GM12875 (cell line): ENCODE results near the gene ABHD17A.
"Not testable (repeated sequence)": the region's sequence is repeated elsewhere in the genome, so short reads cannot be mapped to it uniquely, and the experiment has no call there.

ENCODE experiments used
- H3K4me3 ChIP-seq: one replicate; pipeline ENCODE4 v1.5.1; 2011; ENCODE audit warnings: low read depth, low read length, control low read depth
- TF ChIP-seq, protein P1 (sequence below): IDR thresholded peaks from 2 replicates; pipeline ENCODE4 v1.5.1; 2011; ENCODE audit warnings: low read depth, mild to moderate bottlenecking, control low read depth, inconsistent platforms, low read length, moderate library complexity, borderline replicate concordance; ENCODE audit not compliant: insufficient read depth

Gene ABHD17A

DNA sequence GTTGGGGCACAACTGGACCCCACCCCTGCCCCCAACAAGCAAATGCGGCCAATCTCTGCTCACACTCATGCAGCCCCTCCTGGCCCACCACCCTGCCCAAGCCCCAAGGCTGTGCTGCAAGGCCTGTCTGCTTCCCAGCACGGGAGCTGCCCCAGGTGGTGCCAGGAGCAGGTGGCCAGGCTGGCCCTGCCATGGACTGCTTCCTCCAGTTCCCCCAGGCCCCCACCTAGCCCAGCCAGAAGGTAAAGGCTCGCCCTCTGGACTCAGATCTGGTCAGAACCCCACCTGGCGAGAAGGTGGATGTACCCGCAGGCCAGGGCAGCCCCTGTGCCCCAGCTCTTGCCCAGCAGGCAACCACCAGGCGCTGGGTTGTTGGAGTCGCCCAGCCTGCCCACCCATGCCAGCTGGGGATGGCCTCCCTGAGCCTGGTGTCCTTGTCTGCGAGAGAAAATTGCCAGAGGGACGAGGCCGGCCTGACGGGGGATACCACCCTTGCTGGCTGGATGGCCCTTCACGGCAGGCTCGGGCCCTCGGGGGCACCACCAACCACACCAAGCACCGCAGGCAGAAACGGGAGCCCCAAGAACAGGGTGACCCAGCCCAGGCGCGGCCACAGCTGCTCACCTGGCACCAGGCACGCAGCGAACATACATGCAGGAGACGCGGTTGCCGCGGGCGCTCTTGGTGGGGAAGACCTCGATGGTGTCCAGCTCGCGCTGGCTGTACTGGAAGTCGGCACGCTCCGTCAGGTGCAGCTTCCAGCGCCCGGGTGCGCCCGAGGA, 4.5 kb downstream of the ABHD17A start:
- TF ChIP-seq, protein P1, sequence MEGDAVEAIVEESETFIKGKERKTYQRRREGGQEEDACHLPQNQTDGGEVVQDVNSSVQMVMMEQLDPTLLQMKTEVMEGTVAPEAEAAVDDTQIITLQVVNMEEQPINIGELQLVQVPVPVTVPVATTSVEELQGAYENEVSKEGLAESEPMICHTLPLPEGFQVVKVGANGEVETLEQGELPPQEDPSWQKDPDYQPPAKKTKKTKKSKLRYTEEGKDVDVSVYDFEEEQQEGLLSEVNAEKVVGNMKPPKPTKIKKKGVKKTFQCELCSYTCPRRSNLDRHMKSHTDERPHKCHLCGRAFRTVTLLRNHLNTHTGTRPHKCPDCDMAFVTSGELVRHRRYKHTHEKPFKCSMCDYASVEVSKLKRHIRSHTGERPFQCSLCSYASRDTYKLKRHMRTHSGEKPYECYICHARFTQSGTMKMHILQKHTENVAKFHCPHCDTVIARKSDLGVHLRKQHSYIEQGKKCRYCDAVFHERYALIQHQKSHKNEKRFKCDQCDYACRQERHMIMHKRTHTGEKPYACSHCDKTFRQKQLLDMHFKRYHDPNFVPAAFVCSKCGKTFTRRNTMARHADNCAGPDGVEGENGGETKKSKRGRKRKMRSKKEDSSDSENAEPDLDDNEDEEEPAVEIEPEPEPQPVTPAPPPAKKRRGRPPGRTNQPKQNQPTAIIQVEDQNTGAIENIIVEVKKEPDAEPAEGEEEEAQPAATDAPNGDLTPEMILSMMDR: no peak
- no peak overlapping the region for H3K4me3 ChIP-seq

DNA sequence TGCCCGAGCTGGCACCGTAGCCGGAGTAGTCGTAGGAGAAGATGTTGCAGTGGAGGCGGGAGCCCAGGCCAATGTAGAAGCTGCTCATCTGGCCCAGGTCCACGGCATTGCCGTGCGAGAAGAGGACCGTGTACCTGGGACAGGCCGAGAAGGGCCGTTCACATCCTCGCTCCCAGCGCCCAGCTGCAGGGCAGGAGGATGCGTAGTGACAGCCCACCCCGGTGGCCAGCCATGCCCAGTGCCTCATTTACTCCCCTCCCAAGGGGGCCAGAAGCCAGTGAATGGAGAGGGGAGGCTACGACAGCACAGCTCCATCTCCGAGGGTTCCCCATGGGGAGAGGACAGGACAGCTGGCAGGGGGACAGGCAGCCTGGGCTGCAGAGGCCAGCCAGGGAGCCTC, 5.3 kb downstream of the ABHD17A start:
- H3K4me3 ChIP-seq: not testable (repeated sequence)

DNA sequence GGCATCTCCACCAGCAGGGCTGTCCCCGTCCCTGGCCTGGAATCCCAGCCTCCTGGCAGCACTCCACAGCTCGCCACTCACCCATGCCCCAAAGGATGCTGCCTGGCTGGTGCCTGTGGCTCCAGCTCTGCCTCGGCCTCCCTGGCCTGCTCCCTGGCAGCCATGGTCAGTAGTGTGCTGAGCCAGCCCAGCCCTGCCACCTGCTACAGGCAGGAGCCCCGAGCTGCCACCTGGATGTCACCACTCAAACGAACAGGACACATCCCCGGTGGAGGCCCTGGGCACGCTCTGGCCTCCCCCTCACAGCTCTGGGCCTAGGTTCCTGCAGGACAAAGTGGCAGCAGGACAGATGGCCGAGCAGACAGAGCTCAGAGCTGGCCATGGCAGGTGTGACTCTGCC, 6.7 kb downstream of the ABHD17A start:
- H3K4me3 ChIP-seq: not testable (repeated sequence)

DNA sequence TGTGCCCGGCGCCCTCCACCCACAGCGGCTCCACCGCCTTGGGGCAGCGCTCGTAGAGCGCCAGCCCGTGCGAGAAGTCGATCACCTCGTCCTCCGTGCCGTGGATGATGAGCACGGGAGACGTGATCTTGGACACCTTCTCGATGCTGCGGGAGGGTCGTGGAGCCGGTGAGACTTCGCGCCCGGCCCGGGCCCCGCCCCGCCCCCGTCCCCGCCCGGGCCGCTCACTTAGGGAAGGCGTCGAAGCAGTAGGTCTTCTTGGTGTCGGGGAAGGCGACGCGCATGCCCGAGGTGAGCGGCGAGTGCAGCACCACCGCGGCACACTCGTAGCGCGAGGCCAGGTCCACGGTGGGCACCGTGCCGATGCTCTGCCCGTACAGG, 8.0 kb downstream of the ABHD17A start:
- not testable (repeated sequence) for H3K4me3 ChIP-seq

DNA sequence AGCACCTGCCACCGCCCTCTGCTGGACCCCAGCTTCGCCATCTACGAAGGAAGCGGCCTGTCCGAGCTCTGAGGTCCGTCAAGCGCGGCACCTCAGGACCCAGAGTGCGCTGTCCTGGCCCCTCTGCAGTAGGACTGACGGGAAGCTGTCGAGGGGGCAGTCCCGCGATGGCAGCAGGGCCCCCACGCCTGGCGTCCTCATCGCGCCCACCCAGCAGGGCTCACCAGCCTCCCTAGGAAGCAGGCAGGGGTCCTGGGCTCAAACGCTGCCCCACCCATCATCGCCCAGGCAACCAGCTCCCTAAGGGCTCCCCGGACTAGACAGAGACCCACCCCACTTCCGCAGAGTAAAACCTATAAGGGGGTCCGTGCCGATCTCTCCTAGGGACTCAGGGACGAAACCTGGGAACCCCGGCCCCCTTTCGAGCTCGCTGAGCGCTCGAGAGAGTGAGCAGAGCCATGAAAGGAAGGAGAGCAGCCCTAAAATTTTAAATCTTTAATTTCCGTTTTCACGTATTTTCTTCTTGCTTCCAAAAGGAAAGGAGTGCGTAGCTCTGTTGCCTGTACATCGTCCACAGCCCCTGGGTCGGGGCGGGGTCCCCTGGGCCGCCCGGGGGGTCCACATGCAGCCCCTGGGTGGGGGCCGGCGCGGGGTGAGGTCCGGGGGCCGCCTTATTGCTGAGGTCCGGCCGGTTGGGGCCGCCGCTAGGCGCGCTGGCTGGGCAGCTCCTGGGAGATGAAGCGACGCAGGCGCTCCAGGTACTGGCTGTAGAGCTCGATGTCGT, 8.6 kb downstream of the ABHD17A start:
- H3K4me3 ChIP-seq: peak overlapping the region; percentile 100

DNA sequence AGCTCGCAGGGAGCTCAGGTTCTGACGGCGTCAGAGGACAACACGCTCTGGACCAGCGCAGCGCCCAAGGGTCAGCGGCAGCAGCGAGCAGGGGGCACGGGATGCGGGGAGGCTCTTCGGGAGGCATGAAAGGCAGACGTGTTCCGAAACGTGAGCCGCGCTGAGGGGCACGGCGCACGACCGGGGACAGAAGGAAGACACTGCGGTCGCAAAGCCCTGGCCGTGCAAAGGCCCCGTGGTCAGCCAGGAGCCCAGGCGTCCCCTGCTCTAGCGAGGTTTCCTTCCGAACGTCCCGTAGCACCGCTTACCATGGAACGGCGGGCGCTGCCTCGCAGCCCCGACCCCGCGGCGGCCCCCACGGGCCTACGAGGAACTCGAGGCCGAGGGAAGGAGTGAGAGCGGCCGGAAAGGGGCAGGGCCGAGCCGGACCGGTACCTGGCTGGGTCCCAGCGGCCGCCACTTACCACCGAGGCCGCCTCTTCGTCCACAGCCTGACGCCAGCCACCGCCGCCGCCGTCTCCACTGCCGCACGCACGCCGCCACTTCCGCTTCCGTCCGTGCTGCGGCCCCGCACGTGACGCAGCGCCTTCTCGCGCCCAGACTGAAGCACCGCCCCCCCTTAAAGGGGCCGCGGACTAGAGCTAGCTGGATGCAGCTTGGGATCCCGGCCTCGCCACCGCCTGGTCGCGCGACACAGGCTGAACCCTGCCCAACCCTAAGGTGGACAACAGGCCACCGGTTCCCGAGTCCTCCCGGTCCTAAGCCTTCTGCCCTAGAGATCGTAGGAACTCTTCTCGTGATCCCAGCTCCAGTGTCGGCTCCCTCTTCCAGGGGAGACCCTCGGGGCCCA, 9.4 kb downstream of the ABHD17A start:
- H3K4me3 ChIP-seq: peak overlapping the region; percentile 100
- TF ChIP-seq, protein P1: no peak

DNA sequence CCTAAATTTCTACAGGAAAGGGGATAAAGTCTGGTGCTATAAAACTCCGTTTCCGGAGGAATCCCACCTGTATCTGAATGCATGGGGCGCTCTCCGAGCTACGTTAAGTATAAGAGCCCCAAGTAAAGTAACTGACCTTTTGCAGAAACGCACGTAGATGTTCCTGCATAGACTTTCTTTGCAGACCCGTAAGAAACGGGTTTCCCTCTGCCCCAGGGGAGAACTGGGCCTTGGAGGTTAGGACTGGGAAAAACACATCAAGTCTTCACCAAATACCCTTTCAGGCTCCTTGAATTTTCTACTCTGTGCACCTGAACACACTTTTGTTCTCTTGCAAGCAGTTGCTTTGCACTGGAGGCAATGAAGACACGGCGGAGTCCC, 10.0 kb downstream of the ABHD17A start:
- H3K4me3 ChIP-seq: peak overlapping the region; percentile 100

DNA sequence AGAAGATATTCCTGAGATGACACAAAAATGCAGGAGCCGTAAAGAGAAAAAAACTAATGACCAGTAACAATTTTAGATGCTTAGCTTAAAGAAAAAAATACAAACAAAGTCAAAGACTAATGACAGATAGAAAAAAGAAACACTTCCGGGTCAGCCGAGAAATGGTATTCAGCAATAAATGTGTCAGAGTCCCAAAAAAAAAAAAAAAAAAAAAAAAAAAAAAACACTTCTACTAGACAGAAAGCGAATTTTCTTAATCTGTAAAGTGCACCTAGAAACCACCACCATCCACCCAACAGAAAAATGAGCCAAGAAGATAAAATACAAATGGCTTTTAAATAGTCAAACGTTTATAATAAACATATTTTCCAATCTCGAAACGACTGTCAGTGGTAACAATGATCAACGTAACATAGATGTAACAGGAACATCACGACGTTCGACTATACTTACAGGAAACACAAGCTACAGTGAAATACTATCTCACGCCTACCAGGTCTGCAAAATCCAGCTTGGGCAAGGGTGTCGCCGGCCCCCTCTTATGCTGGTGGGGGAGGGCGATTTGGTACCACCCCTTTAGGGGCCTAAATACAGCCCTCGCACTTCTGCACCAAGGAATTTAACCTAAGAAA, 10.6 kb downstream of the ABHD17A start:
- TF ChIP-seq, protein P1: no peak
- H3K4me3 ChIP-seq: peak overlapping the region; percentile 100

DNA sequence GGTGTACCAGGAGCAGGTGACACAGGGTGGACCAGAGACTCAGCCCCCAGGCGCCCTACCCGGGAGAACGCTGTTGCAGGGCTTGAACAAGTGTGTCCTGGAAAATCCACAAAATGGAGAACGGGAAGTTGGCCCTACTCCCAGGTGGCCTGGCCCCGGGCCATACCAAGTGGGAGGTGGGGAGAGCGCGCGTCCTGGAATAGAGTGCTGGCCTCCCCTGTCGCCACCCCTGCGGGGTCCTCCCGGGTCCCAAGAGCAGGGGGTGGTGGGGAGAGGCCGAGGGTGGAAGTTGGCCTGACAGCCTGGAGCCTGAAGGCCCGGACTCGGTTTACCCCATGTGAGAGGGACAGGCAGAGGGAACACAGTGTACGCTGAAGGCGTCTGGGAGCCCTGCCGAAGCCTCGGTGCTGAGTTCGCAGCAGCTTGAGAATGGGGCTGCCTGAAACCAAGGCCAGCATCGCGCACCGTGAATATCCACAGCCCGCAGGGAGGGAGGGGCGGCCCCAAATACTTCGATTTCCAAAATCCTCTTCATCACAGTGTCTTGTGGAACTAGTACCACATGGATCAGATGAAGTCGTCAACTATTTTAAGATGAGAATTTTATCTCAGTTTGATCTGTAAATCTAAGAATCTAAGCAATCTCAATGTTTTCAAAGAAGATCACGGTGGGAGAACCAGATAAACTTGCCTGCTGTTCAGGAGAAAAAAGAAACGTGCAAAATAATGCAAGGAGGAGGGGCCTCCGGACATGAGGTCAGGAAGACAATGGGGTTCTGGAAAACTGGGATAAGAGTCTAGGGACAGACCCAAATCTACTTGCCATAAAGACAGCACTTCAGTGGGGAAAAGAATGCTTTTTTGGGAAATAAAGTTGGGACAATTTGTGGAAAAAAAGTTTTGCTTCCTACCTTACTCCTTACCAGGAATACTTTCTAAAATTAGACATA, 11.5 kb downstream of the ABHD17A start:
- TF ChIP-seq, protein P1: no peak
- no peak overlapping the region for H3K4me3 ChIP-seq
